Measurements from ENCODE around the gene PTGDR2.

PTGDR2 gene

GRCh38 chr11:60857378-60858232, 1.9 kb upstream of the PTGDR2 start:
- no peak for DNase-seq

GRCh38 chr11:60854847-60855725, 664 bp downstream of the PTGDR2 start:
- no peak for DNase-seq

- DNase-seq: no peak
Observed at GRCh38 chr11:60854140-60854846, 1.5 kb downstream of the PTGDR2 start.

DNA sequence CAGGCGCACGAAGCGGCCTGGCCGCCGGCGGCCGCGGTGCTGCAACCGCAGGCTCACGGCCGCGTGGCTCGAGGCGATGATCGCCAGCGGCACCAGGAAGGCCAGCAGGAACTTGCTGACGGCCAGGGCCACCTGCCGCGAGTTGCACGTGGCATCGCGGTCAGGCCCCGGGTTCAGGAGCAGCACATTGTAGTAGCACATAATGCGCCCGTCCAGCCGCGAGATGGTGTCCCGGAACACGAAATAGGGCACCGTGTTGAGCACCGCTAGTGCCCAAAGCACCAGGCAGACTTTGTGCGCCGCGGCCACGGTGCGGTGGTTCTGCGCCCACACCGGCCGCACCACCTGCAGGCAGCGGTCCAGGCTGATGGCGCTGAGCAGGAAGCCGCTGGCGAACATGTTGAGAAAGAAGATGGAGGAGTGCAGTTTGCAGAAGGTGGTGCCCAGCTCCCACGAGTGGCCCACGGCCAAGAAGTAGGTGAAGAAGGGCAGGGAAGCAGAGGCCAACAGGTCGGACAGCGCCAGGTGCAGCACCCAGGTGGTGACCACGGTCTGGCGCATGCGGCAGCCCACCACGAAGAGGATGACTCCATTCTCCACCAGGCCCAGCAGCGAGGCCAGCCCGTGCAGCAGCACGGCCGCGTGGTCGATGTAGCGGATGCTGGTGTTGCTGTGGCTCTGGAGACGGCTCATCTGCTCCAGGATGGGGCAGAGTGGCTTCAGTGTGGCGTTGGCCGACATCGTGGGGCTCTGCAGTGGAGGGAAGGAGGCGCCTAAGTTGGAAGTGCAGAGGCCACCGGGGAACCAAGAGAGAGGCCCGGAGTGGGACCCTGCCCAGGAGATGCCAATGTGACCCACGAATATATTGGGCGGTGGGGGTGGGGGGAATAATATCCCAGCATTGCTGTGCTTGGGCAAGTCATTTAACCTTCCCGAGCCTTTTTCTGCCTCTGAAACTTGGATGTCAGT, 2.5 kb downstream of the PTGDR2 start:
- DNase-seq: no peak

DNA sequence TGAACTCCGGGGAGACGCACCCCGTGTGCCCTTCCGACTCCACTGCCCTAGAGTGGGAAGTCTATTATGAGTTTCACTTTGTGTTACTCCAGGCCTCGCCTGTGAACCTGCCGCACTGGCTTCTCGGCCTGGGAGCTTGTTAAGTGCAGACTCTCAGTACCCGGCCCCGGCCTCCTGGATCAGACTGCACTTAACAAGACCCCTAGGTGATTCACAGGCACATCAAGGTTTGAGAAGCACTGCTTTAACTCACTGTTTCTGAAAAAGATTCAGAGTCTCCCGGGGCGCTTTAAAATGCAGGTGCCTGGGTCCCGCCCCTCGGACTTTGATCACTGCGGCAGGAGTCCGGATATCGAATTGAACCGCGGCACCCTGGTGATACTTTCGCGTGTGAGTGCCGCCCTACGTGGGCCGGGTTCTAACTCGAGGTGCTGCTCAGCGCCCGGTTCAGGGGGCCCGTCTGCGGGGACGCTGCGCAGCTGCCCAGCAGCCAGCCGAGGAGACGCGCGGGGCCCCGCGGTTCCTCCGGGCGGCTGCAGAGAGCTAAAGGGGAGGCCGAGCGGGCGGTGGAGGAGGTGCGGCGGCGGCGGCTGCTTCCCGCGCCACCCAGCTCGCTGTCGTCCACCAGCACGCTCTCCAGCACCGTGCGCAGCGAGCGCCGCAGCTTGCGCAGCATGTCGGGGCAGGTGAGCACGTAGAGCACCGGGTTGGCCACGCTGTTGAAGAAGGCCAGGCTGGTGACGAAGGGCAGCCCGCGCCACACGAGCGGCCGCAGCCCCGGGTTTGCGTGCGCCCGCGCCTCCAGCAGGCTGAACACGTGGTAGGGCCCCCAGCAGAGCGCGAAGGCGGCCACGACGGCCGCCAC, 3.4 kb downstream of the PTGDR2 start:
- no peak for DNase-seq

GRCh38 chr11:60851327-60852104, 4.2 kb downstream of the PTGDR2 start:
- no peak for DNase-seq

DNA sequence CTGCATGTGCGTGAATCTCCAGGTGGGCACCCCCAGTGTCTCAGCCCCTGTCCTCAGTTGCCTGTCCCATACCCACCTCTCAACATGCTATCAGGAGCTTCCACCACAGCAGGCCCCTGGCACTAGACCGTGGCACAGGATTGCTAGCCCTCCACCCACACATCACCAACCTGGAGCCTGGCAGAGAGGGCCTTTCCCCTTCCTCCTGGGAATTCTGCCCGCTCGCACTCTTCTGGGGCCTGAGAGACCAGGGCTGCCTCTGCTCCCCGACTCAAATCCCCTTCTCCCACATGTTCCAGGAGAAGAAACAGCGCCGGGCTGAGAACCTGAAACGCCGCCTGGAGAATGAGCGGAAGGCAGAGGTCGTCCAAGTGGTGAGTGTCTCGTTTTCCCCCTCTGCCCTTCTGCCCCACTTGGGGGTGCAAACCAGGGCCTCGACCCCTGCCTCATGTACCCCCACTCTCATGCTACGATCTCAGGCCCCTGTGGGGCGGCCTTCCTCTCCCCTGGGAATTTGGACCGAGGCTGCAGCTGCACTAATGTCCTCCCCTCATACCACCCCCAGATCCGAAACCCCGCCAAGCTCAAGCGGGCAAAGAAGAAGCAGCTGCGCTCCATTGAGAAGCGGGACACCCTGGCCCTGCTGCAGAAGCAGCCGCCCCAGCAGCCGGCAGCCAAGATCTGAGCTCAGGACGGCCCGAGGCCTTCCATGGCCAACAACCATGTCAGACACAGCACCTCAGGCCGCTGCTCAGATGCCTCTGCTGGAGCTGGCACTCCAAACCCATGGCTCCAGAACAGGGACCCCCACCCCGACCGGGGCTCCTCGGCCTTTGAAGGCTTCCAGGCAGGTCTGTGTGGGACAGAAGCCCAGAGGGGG, 5.9 kb downstream of the PTGDR2 start:
- DNase-seq: no peak

DNA sequence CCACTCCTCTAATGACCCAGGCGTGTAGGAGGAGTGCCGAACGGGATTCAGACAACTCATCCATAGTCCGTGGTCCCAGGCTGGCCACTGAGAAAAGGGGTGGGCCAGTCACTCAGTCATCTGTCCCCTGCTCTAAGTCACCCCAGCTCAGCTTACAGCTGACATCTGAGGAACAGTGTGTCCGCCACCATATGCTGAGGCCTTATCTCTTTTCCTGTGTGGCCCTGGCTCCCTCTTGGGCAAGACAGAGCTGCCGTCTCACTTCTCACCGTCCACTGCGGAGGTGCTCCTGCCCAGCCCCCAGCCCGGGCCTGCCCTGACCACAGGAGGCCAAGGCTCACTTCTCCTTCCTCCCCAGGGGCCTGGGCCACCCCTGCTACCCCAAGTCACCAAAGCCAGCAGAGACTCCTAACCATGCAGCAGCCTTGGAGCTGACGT, 7.0 kb downstream of the PTGDR2 start:
- no peak for DNase-seq

DNA sequence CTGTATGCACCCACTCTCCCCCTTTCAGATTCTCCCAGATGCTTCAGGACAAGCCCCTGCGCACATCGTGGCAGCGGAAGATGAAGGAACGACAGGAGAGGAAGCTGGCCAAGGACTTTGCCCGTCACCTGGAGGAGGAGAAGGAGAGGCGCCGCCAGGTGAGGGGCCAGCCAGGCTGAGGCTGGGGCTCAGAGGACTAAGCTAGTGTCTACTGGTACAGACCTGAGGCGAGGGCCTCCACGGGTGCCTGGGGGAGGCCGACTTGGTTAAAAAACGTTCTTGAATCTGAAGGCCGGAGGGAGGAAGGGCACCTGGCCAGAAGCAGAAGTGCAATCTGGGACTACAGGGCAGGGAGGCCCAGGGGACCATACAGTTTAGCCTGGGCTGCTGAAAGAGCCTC, 7.9 kb downstream of the PTGDR2 start:
- DNase-seq: no peak

DNA sequence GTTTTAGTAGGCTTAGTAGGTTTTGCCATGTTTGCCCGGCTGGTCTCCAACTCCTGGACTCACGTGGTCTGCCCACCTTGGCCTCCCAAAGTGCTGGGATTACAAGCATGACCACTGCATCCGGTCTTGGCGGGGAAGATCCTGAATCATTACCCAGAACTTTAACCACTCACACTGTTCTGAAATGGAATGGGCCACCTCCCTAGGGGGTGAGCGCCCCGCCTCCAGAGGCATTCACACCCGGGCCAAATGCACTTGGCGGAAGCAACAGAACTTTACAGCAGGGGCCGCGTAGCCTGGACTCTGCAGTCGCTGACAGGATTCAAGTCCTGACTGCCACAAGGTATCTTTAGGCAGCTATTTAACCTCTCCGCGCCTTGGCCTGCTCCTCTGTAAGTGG, 8.5 kb downstream of the PTGDR2 start:
- DNase-seq: no peak

GRCh38 chr11:60845338-60845737, 10.4 kb downstream of the PTGDR2 start:
- DNase-seq: no peak

DNA sequence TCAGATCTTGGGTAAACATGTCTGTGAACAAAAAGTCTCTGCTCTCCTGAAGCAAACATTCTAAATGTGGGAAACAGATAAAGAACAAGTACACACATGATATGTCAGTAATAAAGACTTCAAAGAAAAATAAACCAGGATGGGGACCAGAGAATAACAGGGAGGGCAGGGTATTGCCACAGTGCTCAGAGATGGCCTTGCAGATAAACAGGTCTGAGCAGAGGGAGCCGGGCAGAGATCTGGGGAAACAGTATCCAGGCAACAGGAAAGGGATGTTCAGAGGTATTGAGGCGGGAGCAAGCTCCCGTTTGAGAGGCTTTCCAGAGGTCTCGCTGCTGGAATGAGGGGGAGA, 10.9 kb downstream of the PTGDR2 start:
- DNase-seq: no peak

DNA sequence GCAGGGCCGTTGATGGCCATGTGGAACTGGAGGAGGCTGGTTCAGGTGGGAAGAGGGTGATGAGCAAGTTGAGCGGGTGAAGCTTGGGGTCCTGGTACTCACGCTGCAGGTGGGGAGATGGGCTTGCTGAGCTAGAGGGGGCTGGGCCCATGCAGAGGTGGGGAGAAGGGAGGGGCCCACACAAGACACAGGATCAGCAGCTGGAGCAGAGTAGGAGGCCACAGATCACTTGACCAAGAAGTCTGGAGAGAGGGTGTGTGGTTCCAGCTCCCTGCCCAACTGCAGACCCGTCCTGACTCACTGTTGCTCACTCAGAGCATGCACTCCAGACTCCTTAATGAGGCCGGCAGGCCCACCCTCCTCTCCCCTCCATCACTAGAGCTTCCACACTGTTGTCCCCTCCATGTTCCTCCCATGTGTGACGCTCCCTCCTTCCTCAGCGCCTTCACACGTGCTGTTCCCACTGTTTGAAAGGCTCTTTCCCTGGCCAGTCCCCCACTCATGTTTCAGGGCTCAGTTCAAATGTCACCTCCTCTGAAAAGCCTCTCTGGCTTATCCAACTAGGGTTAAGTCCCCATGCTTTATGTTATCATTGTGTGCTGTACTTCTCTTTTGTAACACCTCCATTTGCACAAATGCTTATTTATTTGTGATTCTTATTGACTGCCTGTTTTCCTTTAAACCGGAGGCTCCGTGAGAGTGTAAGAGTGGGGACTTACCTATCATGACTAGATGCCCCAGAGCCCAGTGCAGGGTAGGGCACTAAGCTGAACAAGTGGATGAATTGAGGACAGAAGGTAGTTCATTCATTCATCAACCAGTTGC, 11.5 kb downstream of the PTGDR2 start:
- no peak for DNase-seq

GRCh38 chr11:60842668-60843600, 12.8 kb downstream of the PTGDR2 start:
- DNase-seq: no peak

DNA sequence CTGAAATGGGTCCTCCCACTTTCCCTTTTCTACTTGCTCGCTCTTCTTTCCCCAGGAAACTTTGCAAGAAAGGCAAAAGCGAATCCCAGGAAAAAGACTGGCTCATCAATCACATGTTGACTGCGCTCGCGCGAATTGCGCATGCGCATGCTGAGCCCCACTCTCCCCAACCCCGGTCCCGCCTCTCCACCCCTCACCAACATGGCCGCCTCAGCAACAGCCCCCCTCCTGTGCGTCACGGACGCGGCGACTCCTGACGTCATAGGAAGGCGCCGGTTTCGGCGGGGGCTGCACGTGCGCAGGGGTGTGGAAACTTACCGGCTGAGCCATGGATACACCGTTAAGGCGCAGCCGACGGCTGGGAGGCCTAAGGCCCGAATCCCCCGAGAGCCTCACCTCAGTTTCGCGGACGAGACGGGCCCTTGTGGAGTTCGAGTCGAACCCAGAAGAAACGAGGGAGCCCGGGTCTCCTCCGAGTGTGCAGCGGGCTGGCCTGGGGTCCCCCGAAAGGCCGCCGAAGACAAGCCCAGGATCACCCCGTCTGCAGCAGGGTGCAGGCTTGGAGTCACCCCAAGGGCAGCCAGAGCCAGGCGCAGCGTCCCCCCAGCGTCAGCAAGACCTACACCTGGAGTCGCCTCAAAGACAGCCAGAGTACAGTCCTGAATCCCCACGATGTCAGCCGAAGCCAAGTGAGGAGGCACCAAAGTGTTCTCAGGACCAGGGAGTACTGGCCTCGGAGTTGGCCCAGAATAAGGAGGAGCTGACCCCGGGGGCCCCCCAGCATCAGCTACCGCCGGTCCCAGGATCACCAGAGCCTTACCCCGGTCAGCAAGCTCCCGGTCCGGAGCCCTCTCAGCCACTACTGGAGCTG, 13.7 kb downstream of the PTGDR2 start, which contains the start of gene CCDC86:
Gene CCDC86, plus strand, starts transcription at position 317 of the 871 bp plus-strand sequence. Its CDS starts 12 bp downstream, at position 329.
- DNase-seq: peak; percentile 98
